ENCODE results near the gene FEN1.

FEN1 gene

GRCh38 chr11:61764606-61765260 is 28.0 kb upstream of the FEN1 start:
- no peaks in the 10 kb centered on the region for H3K36me3 ChIP-seq (ENCODE audit: control insufficient read depth in 4 of 4, insufficient read depth in 4 of 4, low read length in 3 of 4)
- no peak overlapping the region for H3K4me3 ChIP-seq (ENCODE audit: control insufficient read depth in 1 of 7, extremely low read depth in 1 of 7, insufficient read depth in 4 of 7, low read depth in 2 of 7, low read length in 6 of 7)
- H3K27me3 ChIP-seq (replicated peaks in 2 of 5; ENCODE audit: control insufficient read depth in 4 of 5, insufficient read depth in 5 of 5, low read length in 4 of 5) = peaks cover 0 to 9% (median 2%) of the 10 kb centered on the region in 5 experiments
- CTCF ChIA-PET = interaction anchor here (1.1 to 4.1 kb wide), 2 partner anchors 17 to 25 kb away, joined by 4 to 19 read pairs; no protein-coding TSS in a partner anchor
- no peaks in the 10 kb centered on the region for H3K9me3 ChIP-seq (ENCODE audit: control extremely low read depth in 1 of 5, control insufficient read depth in 4 of 5, insufficient read depth in 2 of 5, low read depth in 1 of 5, low read length in 4 of 5)
- WGBS (ENCODE audit: insufficient coverage) = 91% methylated on average over 14 of the region's 22 CpGs
- POLR2A ChIA-PET = no interaction called here
- peaks cover 0 to 8% (median 0%) of the 10 kb centered on the region in 4 experiments for H3K4me1 ChIP-seq (ENCODE audit: control extremely low read depth in 1 of 4, control insufficient read depth in 4 of 4, insufficient read depth in 4 of 4, low read length in 3 of 4)
- no peak for DNase-seq
- H3K27ac ChIP-seq (ENCODE audit: insufficient read depth in 1 of 2, low read depth in 1 of 2, low read length in 2 of 2, poor library complexity in 1 of 2, severe bottlenecking in 2 of 2) = no peak overlapping the region

- Histone ChIP-seq H3K36me3 (ENCODE audit: control insufficient read depth in 4 of 4, insufficient read depth in 4 of 4, low read length in 3 of 4) (no peaks in the 10 kb centered on the region), H3K27ac (ENCODE audit: insufficient read depth in 1 of 2, low read depth in 1 of 2, low read length in 2 of 2, poor library complexity in 1 of 2, severe bottlenecking in 2 of 2) (no peak overlapping the region), H3K4me1 (ENCODE audit: control extremely low read depth in 1 of 4, control insufficient read depth in 4 of 4, insufficient read depth in 4 of 4, low read length in 3 of 4) (peaks cover 0 to 8% (median 0%) of the 10 kb centered on the region in 4 experiments), H3K27me3 (replicated peaks in 2 of 5; ENCODE audit: control insufficient read depth in 4 of 5, insufficient read depth in 5 of 5, low read length in 4 of 5) (peaks cover 0 to 9% (median 2%) of the 10 kb centered on the region in 5 experiments), H3K4me3 (ENCODE audit: control insufficient read depth in 1 of 7, extremely low read depth in 1 of 7, insufficient read depth in 4 of 7, low read depth in 2 of 7, low read length in 6 of 7) (no peak overlapping the region), H3K9me3 (ENCODE audit: control extremely low read depth in 1 of 5, control insufficient read depth in 4 of 5, insufficient read depth in 2 of 5, low read depth in 1 of 5, low read length in 4 of 5) (no peaks in the 10 kb centered on the region)
- POLR2A ChIA-PET = no interaction called here
- no peak for DNase-seq
- WGBS (ENCODE audit: insufficient coverage) = 96% methylated on average over 21 of the region's 26 CpGs
- CTCF ChIA-PET = interaction anchor here (1.2 to 4.1 kb wide), 3 partner anchors 10 to 24 kb away, joined by 4 to 19 read pairs (median 5); no protein-coding TSS in a partner anchor
Observed at GRCh38 chr11:61765550-61766253, 27.0 kb upstream of the FEN1 start.

GRCh38 chr11:61766353-61766841 is 26.3 kb upstream of the FEN1 start:
- CTCF ChIA-PET = interaction anchor here (1.2 to 4.1 kb wide), 4 partner anchors 9 to 23 kb away, joined by 4 to 19 read pairs (median 4); no protein-coding TSS in a partner anchor
- DNase-seq = no peak
- POLR2A ChIA-PET = no interaction called here
- Histone ChIP-seq H3K27me3 (replicated peaks in 2 of 5; ENCODE audit: control insufficient read depth in 4 of 5, insufficient read depth in 5 of 5, low read length in 4 of 5) (peaks cover 0 to 9% (median 2%) of the 10 kb centered on the region in 5 experiments), H3K9me3 (ENCODE audit: control extremely low read depth in 1 of 5, control insufficient read depth in 4 of 5, insufficient read depth in 2 of 5, low read depth in 1 of 5, low read length in 4 of 5) (no peaks in the 10 kb centered on the region), H3K4me1 (ENCODE audit: control extremely low read depth in 1 of 4, control insufficient read depth in 4 of 4, insufficient read depth in 4 of 4, low read length in 3 of 4) (peaks cover 0 to 8% (median 0%) of the 10 kb centered on the region in 4 experiments), H3K36me3 (ENCODE audit: control insufficient read depth in 4 of 4, insufficient read depth in 4 of 4, low read length in 3 of 4) (no peaks in the 10 kb centered on the region), H3K27ac (ENCODE audit: insufficient read depth in 1 of 2, low read depth in 1 of 2, low read length in 2 of 2, poor library complexity in 1 of 2, severe bottlenecking in 2 of 2) (no peak overlapping the region), H3K4me3 (ENCODE audit: control insufficient read depth in 1 of 7, extremely low read depth in 1 of 7, insufficient read depth in 4 of 7, low read depth in 2 of 7, low read length in 6 of 7) (no peak overlapping the region)
- WGBS (ENCODE audit: insufficient coverage) = 91% methylated on average over 13 of the region's 13 CpGs

- CTCF ChIA-PET = interaction anchor here (0.7 to 1.3 kb wide), 3 partner anchors 9 to 339 kb away, joined by 3 to 4 read pairs (median 3); no protein-coding TSS in a partner anchor
- no peaks in the 10 kb centered on the region for H3K27me3 ChIP-seq (replicated peaks in 2 of 5; ENCODE audit: control insufficient read depth in 4 of 5, insufficient read depth in 5 of 5, low read length in 4 of 5)
- peaks cover 0 to 12% (median under 1%) of the 10 kb centered on the region in 4 experiments for H3K4me1 ChIP-seq (ENCODE audit: control extremely low read depth in 1 of 4, control insufficient read depth in 4 of 4, insufficient read depth in 4 of 4, low read length in 3 of 4)
- no peaks in the 10 kb centered on the region for H3K36me3 ChIP-seq (ENCODE audit: control insufficient read depth in 4 of 4, insufficient read depth in 4 of 4, low read length in 3 of 4)
- H3K9me3 ChIP-seq (ENCODE audit: control extremely low read depth in 1 of 5, control insufficient read depth in 4 of 5, insufficient read depth in 2 of 5, low read depth in 1 of 5, low read length in 4 of 5) = no peaks in the 10 kb centered on the region
- DNase-seq = no peak
- POLR2A ChIA-PET = no interaction called here
- no peak overlapping the region for H3K4me3 ChIP-seq (ENCODE audit: control insufficient read depth in 1 of 7, extremely low read depth in 1 of 7, insufficient read depth in 4 of 7, low read depth in 2 of 7, low read length in 6 of 7)
- no peak overlapping the region for H3K27ac ChIP-seq (ENCODE audit: insufficient read depth in 1 of 2, low read depth in 1 of 2, low read length in 2 of 2, poor library complexity in 1 of 2, severe bottlenecking in 2 of 2)
- 67% methylated on average over 7 of the region's 11 CpGs for WGBS (ENCODE audit: insufficient coverage)
Observed at GRCh38 chr11:61768376-61769076, 24.2 kb upstream of the FEN1 start.

GRCh38 chr11:61769169-61769920 is 23.4 kb upstream of the FEN1 start:
- WGBS (ENCODE audit: insufficient coverage) = 97% methylated on average over 32 of the region's 33 CpGs
- Histone ChIP-seq H3K4me3 (ENCODE audit: control insufficient read depth in 1 of 7, extremely low read depth in 1 of 7, insufficient read depth in 4 of 7, low read depth in 2 of 7, low read length in 6 of 7) (no peak overlapping the region), H3K4me1 (ENCODE audit: control extremely low read depth in 1 of 4, control insufficient read depth in 4 of 4, insufficient read depth in 4 of 4, low read length in 3 of 4) (peaks cover 0 to 12% (median under 1%) of the 10 kb centered on the region in 4 experiments), H3K36me3 (ENCODE audit: control insufficient read depth in 4 of 4, insufficient read depth in 4 of 4, low read length in 3 of 4) (no peaks in the 10 kb centered on the region), H3K27me3 (replicated peaks in 2 of 5; ENCODE audit: control insufficient read depth in 4 of 5, insufficient read depth in 5 of 5, low read length in 4 of 5) (no peaks in the 10 kb centered on the region), H3K9me3 (ENCODE audit: control extremely low read depth in 1 of 5, control insufficient read depth in 4 of 5, insufficient read depth in 2 of 5, low read depth in 1 of 5, low read length in 4 of 5) (no peaks in the 10 kb centered on the region), H3K27ac (ENCODE audit: insufficient read depth in 1 of 2, low read depth in 1 of 2, low read length in 2 of 2, poor library complexity in 1 of 2, severe bottlenecking in 2 of 2) (no peak overlapping the region)
- ChIA-PET POLR2A (no interaction called here), CTCF (interaction anchor here (0.7 kb wide), 1 partner anchor 338 kb away, joined by 4 read pairs; no protein-coding TSS in a partner anchor)
- DNase-seq = no peak

GRCh38 chr11:61769946-61770683 is 22.6 kb upstream of the FEN1 start:
- CTCF ChIA-PET = no interaction called here
- Histone ChIP-seq H3K27me3 (replicated peaks in 2 of 5; ENCODE audit: control insufficient read depth in 4 of 5, insufficient read depth in 5 of 5, low read length in 4 of 5) (no peaks in the 10 kb centered on the region), H3K4me1 (ENCODE audit: control extremely low read depth in 1 of 4, control insufficient read depth in 4 of 4, insufficient read depth in 4 of 4, low read length in 3 of 4) (peaks cover 0 to 12% (median under 1%) of the 10 kb centered on the region in 4 experiments), H3K36me3 (ENCODE audit: control insufficient read depth in 4 of 4, insufficient read depth in 4 of 4, low read length in 3 of 4) (no peaks in the 10 kb centered on the region), H3K4me3 (ENCODE audit: control insufficient read depth in 1 of 7, extremely low read depth in 1 of 7, insufficient read depth in 4 of 7, low read depth in 2 of 7, low read length in 6 of 7) (no peak overlapping the region), H3K9me3 (ENCODE audit: control extremely low read depth in 1 of 5, control insufficient read depth in 4 of 5, insufficient read depth in 2 of 5, low read depth in 1 of 5, low read length in 4 of 5) (no peaks in the 10 kb centered on the region), H3K27ac (ENCODE audit: insufficient read depth in 1 of 2, low read depth in 1 of 2, low read length in 2 of 2, poor library complexity in 1 of 2, severe bottlenecking in 2 of 2) (no peak overlapping the region)
- DNase-seq = no peak
- WGBS (ENCODE audit: insufficient coverage) = 96% methylated on average over 5 of the region's 20 CpGs
- POLR2A ChIA-PET = no interaction called here
